GM12865 (cell line): ENCODE results near the gene PRR12.
"Not testable (repeated sequence)": the region's sequence is repeated elsewhere in the genome, so short reads cannot be mapped to it uniquely, and the experiment has no call there.

Experiments
- DNase-seq: peaks from one replicate; pipeline ENCODE4 v3.0.0; 2010; ENCODE audit warnings: low read depth
- H3K4me3 ChIP-seq: 2 replicates; pipeline ENCODE4 v1.5.1; 2011; ENCODE audit warnings: mild to moderate bottlenecking, low read depth, low read length, control low read depth
- TF ChIP-seq, protein P1 (sequence below): IDR thresholded peaks from 2 replicates; pipeline ENCODE4 v1.5.1; 2011; ENCODE audit warnings: low read length, control low read depth, low read depth, inconsistent platforms; ENCODE audit not compliant: insufficient read depth; ENCODE audit errors: missing control alignments

The PRR12 gene

DNA sequence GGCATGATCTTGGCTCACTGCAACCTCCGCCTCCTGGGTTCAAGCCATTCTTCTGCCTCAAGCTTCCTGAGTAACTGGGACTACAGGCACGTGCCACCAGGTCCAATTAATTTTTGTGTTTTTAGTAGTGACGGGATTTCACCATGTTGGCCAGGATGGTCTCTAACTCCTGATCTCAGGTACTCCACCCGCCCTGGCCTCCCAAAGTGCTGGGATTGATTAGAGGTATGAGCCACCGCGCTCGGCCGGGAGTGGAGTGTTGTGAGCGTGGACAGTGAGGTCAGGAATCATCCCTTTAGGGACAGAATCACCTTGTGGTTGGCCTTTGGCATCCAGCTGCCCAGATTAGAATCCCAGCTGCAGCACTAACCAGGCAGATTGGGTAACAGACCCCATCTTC lies 38.7 kb downstream of the PRR12 start:
- DNase-seq, result no peak
- H3K4me3 ChIP-seq, result no peak overlapping the region

DNA sequence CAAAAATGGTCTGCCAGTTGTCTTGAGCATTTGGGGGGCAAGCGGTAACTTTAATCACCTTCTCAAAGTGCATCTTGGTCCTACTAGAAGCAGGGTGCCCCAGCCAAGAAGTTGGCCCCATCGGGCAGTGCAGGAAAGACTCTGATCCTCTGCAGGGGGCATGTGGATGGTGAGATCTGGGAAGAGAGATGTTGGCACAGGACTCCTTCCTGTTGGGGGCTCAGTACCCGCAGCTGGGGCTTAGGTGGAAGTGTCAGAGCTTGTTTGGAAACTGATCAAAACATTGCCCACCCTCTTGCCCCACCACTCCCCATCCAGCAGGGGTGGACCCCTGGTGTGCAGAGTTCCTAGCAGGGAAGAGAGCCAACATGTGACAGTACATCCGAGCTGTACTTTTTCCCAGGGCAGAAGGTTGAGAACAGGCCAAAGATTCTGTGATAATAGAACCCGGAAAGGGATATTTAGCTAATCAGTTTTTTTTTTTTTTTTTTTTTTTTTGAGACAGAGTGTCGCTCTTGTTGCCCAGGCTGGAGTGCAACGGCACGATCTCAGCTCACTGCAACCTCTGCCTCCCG lies 40.1 kb downstream of the PRR12 start:
- no peak overlapping the region for H3K4me3 ChIP-seq
- no peak for DNase-seq
- TF ChIP-seq, protein P1, sequence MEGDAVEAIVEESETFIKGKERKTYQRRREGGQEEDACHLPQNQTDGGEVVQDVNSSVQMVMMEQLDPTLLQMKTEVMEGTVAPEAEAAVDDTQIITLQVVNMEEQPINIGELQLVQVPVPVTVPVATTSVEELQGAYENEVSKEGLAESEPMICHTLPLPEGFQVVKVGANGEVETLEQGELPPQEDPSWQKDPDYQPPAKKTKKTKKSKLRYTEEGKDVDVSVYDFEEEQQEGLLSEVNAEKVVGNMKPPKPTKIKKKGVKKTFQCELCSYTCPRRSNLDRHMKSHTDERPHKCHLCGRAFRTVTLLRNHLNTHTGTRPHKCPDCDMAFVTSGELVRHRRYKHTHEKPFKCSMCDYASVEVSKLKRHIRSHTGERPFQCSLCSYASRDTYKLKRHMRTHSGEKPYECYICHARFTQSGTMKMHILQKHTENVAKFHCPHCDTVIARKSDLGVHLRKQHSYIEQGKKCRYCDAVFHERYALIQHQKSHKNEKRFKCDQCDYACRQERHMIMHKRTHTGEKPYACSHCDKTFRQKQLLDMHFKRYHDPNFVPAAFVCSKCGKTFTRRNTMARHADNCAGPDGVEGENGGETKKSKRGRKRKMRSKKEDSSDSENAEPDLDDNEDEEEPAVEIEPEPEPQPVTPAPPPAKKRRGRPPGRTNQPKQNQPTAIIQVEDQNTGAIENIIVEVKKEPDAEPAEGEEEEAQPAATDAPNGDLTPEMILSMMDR, result no peak

More for the DNA sequence above, 38.7 kb downstream of the PRR12 start:
- TF ChIP-seq, protein P1, result no peak

DNA sequence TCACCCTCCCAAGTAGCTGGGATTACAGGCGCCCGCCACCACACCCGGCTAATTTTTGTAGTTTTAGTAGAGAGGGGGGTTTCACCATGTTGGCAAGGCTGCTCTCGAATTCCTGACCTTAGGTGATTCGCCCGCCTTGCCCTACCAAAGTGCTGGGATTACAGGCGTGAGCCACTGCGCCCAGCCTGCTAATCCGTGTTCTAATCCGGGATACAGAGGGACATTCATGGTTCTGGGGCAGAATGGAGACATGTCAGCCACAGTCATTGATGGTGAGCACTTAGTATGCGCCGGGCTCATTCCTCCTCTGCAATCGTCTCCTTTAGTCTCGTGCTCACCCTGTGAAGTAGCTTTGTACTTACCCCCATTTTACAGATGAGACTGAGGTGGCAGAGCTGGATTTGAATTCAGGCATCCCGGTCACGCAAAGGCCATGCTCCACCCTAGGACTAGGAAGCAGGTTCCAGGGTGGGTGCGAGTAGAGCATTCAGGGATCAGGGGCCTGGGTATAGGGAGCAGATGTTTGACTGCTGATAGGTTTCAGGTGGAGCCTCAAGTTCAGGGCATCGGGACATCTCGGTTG lies 40.7 kb downstream of the PRR12 start:
- no peak overlapping the region for H3K4me3 ChIP-seq
- DNase-seq, result no peak
- TF ChIP-seq, protein P1, result no peak

DNA sequence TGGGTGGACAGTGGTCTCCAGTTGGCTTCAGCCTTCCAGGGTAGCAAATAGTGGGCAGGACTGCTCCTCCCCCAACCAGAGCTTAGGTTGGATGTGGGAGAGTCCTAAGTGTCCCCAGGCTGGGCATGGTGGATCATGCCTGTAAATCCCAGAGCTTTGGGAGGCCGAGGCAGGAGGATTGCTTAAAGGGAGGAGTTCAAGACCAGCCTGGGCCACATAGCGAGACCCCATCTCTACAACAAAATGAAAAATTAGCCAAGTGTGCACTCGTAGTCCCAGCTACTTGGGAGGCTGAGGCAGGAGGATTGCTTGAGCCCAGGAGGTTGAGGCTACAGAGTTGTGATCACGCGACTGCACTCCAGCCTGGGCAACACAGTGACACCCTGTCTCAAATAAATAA lies 41.6 kb downstream of the PRR12 start:
- H3K4me3 ChIP-seq, result no peak overlapping the region
- TF ChIP-seq, protein P1, result no peak
- no peak for DNase-seq

DNA sequence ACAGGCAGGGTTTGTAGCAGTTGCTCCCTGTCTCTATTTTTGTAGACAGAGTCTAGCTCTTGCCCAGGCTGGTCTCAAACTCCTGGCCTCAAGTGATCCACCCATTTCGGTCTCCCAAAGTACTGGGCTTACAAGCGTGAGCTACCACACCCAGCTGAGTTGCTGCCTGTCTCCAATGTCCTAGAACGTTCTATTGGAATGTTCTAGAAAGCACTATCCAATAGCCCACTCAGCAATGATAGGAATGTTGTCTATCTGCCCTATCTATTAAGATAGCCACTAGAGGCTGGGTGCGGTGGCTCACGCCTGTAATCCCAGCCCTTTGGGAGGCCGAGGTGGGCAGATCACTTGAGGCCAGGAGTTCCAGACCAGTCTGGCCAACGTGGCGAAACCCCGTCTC lies 42.3 kb downstream of the PRR12 start:
- H3K4me3 ChIP-seq, DNase-seq: not testable (repeated sequence)

DNA sequence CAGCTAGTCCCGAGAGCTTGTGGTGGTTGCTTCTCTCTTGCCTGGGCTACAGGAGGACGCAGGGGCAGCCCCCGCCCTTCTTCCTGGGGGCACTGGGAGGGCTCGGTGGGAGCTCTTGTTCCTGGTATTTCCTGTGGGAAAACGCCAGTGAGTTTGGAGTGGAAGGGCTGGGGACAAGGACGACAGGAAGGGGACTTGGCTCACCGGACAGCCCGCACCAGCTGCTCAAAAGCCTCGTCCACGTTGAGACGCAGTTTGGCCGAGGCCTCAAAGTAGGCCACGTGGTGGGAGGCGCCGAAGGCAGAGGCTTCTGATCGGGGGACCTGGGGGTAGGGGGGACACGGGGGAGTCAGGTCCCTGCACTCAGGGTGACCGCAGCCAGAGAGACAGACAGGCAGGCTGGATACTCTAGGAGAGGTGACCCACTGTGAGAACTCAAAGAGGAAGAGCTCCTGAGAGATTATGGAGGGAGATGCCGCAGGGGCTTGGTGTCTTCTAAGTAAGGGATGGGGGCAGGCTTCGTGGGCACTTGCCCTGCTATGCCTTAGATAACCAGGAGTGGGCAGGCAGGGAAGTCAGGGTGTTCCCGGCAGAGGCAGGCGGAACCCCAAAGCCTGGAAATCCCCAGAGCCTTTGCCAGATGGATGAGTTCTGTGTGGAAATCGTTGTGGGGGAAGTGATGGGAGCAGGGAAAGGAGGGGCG lies 44.7 kb downstream of the PRR12 start:
- no peak for DNase-seq
- no peak overlapping the region for H3K4me3 ChIP-seq
- TF ChIP-seq, protein P1, result no peak

DNA sequence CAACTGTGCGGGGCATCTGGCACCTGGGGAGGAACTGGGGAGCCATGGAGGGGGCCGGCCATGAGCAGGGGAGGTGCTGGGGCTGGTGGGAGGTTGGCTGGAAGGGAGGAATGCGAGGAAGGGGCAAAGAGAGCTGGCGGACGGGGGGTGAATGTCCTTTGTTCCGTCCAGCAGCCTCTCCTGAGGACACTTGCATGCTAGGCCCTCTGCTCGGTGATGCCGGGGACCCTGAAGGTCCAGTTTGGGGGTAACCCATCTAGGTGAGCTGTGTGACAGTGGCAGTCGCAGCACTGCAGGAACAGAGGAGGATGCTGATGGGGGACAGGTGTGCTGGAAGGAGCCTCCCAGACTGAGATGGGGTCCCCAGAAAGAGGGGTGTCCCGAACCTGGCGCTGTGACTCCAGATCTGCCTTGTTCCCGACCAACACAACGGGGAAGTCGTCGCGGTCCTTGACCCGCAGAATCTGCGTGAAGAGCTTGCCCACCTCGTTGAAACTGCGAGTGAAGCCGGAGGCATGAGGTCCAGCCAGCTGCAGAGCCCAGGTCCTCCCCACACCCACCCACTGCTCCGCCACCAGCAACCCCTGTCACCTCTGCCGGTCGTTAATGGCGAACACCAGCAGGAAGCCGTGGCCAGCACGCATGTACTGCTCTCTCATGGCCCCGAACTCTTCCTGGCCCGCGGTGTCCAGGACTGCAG lies 45.4 kb downstream of the PRR12 start:
- DNase-seq, result no peak
- TF ChIP-seq, protein P1, result no peak
- H3K4me3 ChIP-seq, result no peak overlapping the region
